ENCODE results near the gene HS3ST2.

GRCh38 chr16:22923491-22923890 lies 109.5 kb downstream of the HS3ST2 start:
- TF ChIP-seq ZBTB10 (tag by site-specific recombination; IDR thresholded peaks at IDR 0.05) (no peak), ZNF76 (tag by site-specific recombination; IDR thresholded peaks at IDR 0.05; ENCODE audit: borderline replicate concordance, low read depth) (no peak), ZNF140 (tag by site-specific recombination; IDR thresholded peaks at IDR 0.05) (no peak), ZNF530 (tag by site-specific recombination; IDR thresholded peaks at IDR 0.05; ENCODE audit: low read depth) (no peak)
- TF ChIP-seq, protein P1, sequence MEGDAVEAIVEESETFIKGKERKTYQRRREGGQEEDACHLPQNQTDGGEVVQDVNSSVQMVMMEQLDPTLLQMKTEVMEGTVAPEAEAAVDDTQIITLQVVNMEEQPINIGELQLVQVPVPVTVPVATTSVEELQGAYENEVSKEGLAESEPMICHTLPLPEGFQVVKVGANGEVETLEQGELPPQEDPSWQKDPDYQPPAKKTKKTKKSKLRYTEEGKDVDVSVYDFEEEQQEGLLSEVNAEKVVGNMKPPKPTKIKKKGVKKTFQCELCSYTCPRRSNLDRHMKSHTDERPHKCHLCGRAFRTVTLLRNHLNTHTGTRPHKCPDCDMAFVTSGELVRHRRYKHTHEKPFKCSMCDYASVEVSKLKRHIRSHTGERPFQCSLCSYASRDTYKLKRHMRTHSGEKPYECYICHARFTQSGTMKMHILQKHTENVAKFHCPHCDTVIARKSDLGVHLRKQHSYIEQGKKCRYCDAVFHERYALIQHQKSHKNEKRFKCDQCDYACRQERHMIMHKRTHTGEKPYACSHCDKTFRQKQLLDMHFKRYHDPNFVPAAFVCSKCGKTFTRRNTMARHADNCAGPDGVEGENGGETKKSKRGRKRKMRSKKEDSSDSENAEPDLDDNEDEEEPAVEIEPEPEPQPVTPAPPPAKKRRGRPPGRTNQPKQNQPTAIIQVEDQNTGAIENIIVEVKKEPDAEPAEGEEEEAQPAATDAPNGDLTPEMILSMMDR (tag by site-specific recombination; IDR thresholded peaks at IDR 0.05): no peak
